Right lobe of liver (tissue), 4 donors: ENCODE data around the gene ARHGAP25.

ENCODE experiments used
- POLR2A ChIP-seq: fragments of 450-650 bp; IDR thresholded peaks from one replicate; pipeline ENCODE4 v1.6.1; 2017; ENCODE audit warnings: antibody characterized with exemption, mild to moderate bottlenecking
- TF ChIP-seq, protein P1 (sequence below), 4 donors: fragments of 200-600 bp in 3 of 4; fragments of 450-650 bp in 1 of 4; IDR thresholded peaks; one replicate each; pipeline versions ENCODE4 v1.5.1 to v1.8.0; 2016 to 2022; ENCODE audit warnings: antibody characterized with exemption in 4 of 4, mild to moderate bottlenecking in 2 of 4
- donor health status: DM: no; HTN: no; CAD: no.
- donor health status: DM: no; HTN: no; CAD: no.
- donor health status: DM: no; HTN: yes; CAD: no.

DNA sequence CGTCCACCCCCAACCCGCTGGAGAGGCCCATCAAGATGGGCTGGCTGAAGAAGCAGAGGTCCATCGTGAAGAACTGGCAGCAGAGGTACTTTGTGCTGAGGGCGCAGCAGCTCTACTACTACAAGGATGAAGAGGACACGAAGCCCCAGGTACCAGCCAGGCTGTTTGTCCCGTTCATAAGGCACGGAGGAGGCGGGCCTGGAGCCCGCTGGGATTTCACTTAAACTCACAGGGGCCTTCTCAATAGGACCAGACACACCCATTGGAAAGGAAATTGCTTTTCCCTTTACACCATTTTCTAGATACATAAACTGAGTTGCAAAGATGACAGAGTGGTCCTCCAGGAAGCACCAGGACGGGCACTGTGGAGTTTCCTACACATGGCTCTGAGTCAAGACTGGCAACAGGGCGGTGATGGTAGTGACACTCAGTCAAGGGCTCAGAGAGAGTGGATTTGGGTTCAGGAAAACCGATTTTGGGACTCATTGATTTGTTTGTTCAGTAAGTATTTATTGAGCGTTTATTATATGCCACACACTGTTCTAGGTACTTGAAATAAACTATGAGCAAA, 40.7 kb downstream of the ARHGAP25 start:
- TF ChIP-seq, protein P1, sequence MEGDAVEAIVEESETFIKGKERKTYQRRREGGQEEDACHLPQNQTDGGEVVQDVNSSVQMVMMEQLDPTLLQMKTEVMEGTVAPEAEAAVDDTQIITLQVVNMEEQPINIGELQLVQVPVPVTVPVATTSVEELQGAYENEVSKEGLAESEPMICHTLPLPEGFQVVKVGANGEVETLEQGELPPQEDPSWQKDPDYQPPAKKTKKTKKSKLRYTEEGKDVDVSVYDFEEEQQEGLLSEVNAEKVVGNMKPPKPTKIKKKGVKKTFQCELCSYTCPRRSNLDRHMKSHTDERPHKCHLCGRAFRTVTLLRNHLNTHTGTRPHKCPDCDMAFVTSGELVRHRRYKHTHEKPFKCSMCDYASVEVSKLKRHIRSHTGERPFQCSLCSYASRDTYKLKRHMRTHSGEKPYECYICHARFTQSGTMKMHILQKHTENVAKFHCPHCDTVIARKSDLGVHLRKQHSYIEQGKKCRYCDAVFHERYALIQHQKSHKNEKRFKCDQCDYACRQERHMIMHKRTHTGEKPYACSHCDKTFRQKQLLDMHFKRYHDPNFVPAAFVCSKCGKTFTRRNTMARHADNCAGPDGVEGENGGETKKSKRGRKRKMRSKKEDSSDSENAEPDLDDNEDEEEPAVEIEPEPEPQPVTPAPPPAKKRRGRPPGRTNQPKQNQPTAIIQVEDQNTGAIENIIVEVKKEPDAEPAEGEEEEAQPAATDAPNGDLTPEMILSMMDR (IDR thresholded peaks at IDR 0.05), result no peak
- no peak for TF ChIP-seq POLR2A
